ENCODE results near the gene ERC1.

- TF ChIP-seq CTCF (conservative IDR thresholded peaks at IDR 0.05 in 1 of 2, IDR thresholded peaks at IDR 0.05 in 1 of 2; ENCODE audit: low read depth in 1 of 2, low read length in 2 of 2) (no peak), EZH2 (IDR thresholded peaks at IDR 0.05; ENCODE audit: low read length, missing control alignments) (no peak)
Measured at GRCh38 chr12:1188016-1188415, 197.0 kb downstream of the ERC1 start.
